Thyroid gland (tissue), 4 donors: ENCODE measurements around the gene ILDR2.

Experiments
- CTCF ChIP-seq, 6 experiments: fragments of 200-600 bp in 3 of 6; fragments of 450-650 bp in 3 of 6; sonication (generic) in 3 of 6; IDR thresholded peaks; one replicate each; pipeline ENCODE4 v1.5.1; 2016 to 2019; ENCODE audit warnings: antibody characterized with exemption in 6 of 6, mild to moderate bottlenecking in 2 of 6, inconsistent platforms in 1 of 6, moderate library complexity in 1 of 6
- POLR2A ChIP-seq, 2 donors: fragments of 450-650 bp; IDR thresholded peaks; one replicate each; pipeline ENCODE4 v1.6.1; 2017; ENCODE audit warnings: antibody characterized with exemption in 2 of 2, mild to moderate bottlenecking in 2 of 2, moderate library complexity in 1 of 2

GRCh38 chr1:166918956-166919316 is 56.4 kb downstream of the ILDR2 start:
- TF ChIP-seq CTCF (IDR thresholded peaks at IDR 0.05) (no peak), POLR2A (IDR thresholded peaks at IDR 0.05) (no peak)
